ENCODE results near the gene LY9. TPM values are rescaled to one million over a fixed set of nuclear protein-coding genes. Genes with fewer than 3 reads are reported as not detected.

The LY9 gene
- total RNA-seq, 2 donors from 2014 or later = 0.41 to 0.71 TPM

DNA sequence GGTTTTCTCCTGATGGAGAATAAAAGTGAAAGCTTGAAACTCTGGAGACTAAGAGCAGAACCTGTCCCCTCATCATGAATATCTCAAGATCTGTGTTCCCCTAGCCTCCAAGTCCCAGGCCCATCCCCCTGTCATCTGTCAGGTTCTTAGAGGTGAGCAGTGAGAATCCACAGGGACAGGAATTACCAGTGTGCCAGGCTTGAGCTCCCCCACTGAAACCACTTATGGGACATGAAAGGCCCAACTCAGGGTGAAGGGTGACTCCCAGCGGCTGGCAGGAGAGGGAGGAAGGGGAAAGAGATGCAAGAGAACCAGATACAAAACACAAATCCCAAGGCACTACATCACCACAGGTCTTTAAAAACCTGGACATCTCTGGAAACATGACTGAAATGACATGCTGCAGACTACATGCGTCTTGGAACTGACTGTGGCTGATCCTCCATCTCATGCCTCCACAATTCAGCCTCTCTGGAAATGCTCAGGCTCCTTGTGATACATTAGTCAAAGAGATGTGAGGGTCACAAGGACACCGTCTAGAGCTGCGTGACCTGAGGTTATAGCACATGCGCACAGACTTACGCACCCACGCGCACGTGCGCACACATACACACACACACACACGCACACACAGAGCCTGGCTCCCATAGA lies 6.8 kb upstream of the LY9 start:
- TF ChIP-seq, protein P1, sequence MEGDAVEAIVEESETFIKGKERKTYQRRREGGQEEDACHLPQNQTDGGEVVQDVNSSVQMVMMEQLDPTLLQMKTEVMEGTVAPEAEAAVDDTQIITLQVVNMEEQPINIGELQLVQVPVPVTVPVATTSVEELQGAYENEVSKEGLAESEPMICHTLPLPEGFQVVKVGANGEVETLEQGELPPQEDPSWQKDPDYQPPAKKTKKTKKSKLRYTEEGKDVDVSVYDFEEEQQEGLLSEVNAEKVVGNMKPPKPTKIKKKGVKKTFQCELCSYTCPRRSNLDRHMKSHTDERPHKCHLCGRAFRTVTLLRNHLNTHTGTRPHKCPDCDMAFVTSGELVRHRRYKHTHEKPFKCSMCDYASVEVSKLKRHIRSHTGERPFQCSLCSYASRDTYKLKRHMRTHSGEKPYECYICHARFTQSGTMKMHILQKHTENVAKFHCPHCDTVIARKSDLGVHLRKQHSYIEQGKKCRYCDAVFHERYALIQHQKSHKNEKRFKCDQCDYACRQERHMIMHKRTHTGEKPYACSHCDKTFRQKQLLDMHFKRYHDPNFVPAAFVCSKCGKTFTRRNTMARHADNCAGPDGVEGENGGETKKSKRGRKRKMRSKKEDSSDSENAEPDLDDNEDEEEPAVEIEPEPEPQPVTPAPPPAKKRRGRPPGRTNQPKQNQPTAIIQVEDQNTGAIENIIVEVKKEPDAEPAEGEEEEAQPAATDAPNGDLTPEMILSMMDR (IDR thresholded peaks at IDR 0.05) = no peak
- no peaks in the 10 kb centered on the region for H3K36me3 ChIP-seq
- no peaks in the 10 kb centered on the region for H3K9me3 ChIP-seq
- no peaks in the 10 kb centered on the region for H3K4me1 ChIP-seq (ENCODE audit: control insufficient read depth in 1 of 2, low read depth in 2 of 2)
- DNase-seq (ENCODE audit: low spot score) (no peak), ATAC-seq (ENCODE audit: insufficient number of reproducible peaks, low FRiP score, low read depth) (no peak)
- H3K27ac ChIP-seq = no peak overlapping the region
- no peak overlapping the region for H3K4me3 ChIP-seq
- H3K27me3 ChIP-seq (replicated peaks; ENCODE audit: insufficient read depth) = no peaks in the 10 kb centered on the region

DNA sequence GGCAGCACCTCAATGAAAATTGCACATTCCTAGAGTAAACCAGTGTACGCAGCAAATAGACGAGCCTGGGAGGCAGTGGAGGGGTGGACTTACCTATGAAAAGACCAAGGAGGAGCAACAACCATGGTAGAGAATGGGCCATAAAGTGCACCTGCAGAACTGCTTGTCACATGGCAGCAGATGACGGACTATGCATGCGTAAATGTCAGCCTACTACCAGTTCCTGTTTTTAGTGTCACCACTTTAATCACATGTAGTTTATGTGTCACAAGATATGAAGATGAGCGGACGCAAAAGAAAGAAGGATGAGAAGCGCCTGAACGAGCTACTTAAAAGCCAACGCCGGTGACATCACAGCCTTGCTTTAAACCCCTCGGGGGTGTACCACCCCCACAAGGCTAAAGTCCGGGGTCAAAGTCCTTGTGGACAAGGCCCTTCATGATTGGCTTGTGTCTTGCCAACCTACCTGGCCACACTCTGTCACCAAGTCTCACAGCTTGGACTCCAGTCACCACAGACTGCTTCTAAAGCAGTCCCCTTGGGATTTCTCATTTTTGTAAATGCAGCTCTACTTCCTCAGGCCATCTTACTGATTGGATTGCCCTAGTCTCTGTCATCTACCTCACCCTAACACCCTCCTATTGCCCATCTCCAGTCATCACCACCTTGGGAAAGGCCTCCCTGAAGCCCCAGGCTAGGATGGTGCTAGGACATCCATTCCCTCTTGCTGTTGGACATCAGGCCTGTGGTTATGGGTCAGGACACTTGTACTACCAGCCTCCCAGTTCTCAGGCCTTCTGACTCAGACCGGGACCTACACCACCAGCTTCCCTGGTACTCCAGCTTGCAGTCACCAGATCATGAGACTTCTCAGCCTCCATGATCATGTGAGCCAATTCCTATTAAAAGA lies 6.0 kb upstream of the LY9 start:
- Histone ChIP-seq H3K4me1 (ENCODE audit: control insufficient read depth in 1 of 2, low read depth in 2 of 2) (no peaks in the 10 kb centered on the region), H3K27me3 (replicated peaks; ENCODE audit: insufficient read depth) (no peaks in the 10 kb centered on the region), H3K36me3 (no peaks in the 10 kb centered on the region), H3K27ac (no peak overlapping the region), H3K4me3 (no peak overlapping the region), H3K9me3 (no peaks in the 10 kb centered on the region)
- ATAC-seq (ENCODE audit: insufficient number of reproducible peaks, low FRiP score, low read depth) = no peak
- DNase-seq (ENCODE audit: low spot score) = no peak
- TF ChIP-seq, protein P1 (IDR thresholded peaks at IDR 0.05) = no peak

DNA sequence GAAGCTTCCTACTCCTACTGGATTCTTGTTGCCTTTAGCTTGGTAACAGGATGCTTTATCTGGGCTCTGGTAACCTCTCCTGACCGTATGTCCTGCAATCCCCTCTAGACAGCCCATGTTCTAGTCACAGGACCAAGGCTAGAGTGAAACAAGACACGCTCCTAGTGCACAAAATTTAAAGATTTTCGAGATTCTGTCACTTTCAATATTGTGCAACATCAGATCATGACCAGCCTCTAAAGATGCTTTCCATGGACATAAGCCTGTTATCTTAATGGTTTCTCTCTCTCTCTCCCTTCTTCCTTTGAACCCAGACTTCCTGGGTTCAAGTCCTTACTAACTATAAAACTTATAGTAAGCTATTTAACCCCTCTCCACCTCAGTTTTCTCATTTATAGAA lies 1.6 kb upstream of the LY9 start:
- ATAC-seq (ENCODE audit: insufficient number of reproducible peaks, low FRiP score, low read depth) (no peak), DNase-seq (ENCODE audit: low spot score) (no peak)
- Histone ChIP-seq H3K4me1 (ENCODE audit: control insufficient read depth in 1 of 2, low read depth in 2 of 2) (no peaks in the 10 kb centered on the region), H3K27me3 (replicated peaks; ENCODE audit: insufficient read depth) (no peaks in the 10 kb centered on the region), H3K4me3 (no peak overlapping the region), H3K27ac (no peak overlapping the region), H3K36me3 (no peaks in the 10 kb centered on the region), H3K9me3 (no peaks in the 10 kb centered on the region)
- TF ChIP-seq, protein P1 (IDR thresholded peaks at IDR 0.05) = no peak

DNA sequence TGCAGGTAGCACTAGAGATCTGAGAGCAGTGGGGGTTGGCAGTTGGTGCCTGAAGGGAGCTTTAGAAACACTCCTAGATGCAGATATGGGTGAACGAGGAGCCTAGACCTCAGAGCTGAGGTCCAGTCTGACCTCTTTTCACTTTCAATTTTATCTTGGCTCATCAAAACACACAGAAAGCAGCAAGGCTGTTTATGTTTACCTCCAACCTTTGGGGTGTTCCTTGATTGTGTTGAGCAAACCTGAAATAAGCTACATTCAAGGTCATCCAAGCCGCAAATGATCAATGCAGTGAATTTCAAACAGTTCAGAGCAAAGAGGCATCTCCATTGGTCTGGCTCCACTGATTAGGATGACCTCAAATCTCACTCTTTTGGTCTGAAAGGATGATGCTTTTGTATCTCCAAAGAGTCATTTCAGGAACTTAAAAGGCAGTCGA lies 1.3 kb downstream of the LY9 start:
- Histone ChIP-seq H3K27me3 (replicated peaks; ENCODE audit: insufficient read depth) (no peaks in the 10 kb centered on the region), H3K36me3 (no peaks in the 10 kb centered on the region), H3K9me3 (no peaks in the 10 kb centered on the region), H3K4me3 (no peak overlapping the region), H3K4me1 (ENCODE audit: control insufficient read depth in 1 of 2, low read depth in 2 of 2) (no peaks in the 10 kb centered on the region), H3K27ac (no peak overlapping the region)
- TF ChIP-seq, protein P1 (IDR thresholded peaks at IDR 0.05) = no peak
- DNase-seq (ENCODE audit: low spot score) (no peak), ATAC-seq (ENCODE audit: insufficient number of reproducible peaks, low FRiP score, low read depth) (no peak)

DNA sequence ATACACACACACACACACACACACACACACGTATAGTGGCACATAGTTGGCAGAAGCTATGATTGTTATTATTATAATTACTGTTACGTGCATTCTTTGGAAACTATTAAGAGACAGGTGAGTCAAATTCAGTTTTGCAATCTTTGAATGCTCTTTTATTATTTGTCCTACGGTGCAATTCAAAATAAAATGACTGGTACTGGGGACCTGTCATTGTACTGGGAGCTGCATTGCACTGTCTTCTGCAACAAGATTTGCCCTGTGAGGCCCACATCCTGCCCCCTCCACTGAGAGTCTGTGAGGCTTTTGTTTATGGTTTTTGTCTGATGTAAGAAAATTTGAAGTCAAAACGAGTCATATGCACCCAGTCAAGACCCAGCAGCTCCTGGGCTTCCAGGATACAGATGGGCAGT lies 1.9 kb downstream of the LY9 start:
- Histone ChIP-seq H3K27me3 (replicated peaks; ENCODE audit: insufficient read depth) (no peaks in the 10 kb centered on the region), H3K27ac (no peak overlapping the region), H3K9me3 (no peaks in the 10 kb centered on the region), H3K4me3 (no peak overlapping the region), H3K4me1 (ENCODE audit: control insufficient read depth in 1 of 2, low read depth in 2 of 2) (no peaks in the 10 kb centered on the region), H3K36me3 (no peaks in the 10 kb centered on the region)
- no peak for ATAC-seq (ENCODE audit: insufficient number of reproducible peaks, low FRiP score, low read depth)
- DNase-seq (ENCODE audit: low spot score) = no peak
- TF ChIP-seq, protein P1 (IDR thresholded peaks at IDR 0.05) = no peak

Measured in thoracic aorta (tissue), 2 donors.